HL-60 (cell line): Measurements from ENCODE around the gene RHBDF2.

Experiments
- DNase-seq, 2 experiments: peaks; one replicate each; pipeline ENCODE4 v3.0.0-alpha.2; 2010 to 2020; ENCODE audit warnings: low read depth in 1 of 2, low spot score in 1 of 2
- H3K27ac ChIP-seq: fragments of 250-450 bp; sonication (Bioruptor Pico); replicated peaks from 2 replicates; pipeline ENCODE4 v1.5.1; 2020; ENCODE audit warnings: mild to moderate bottlenecking, moderate library complexity
- H3K27me3 ChIP-seq: fragments of 250-450 bp; sonication (Bioruptor Pico); 2 replicates; pipeline ENCODE4 v1.5.1; 2021; ENCODE audit warnings: mild to moderate bottlenecking, moderate library complexity; ENCODE audit not compliant: insufficient read depth, poor library complexity, severe bottlenecking
- H3K4me3 ChIP-seq: replicated peaks from 2 replicates; pipeline ENCODE4 v1.5.1; 2011; ENCODE audit warnings: mild to moderate bottlenecking, control low read depth, low read length; ENCODE audit not compliant: insufficient read depth
- CTCF ChIP-seq: IDR thresholded peaks from one replicate; pipeline ENCODE4 v1.5.1; 2011; ENCODE audit warnings: low read length, control low read depth, inconsistent platforms; ENCODE audit not compliant: insufficient read depth
- GABPA ChIP-seq: IDR thresholded peaks from 2 replicates; pipeline ENCODE4 v1.6.1; 2012; ENCODE audit warnings: low read depth
- POLR2AphosphoS5 ChIP-seq: IDR thresholded peaks from 2 replicates; pipeline ENCODE4 v1.6.1; 2012; ENCODE audit warnings: low read depth
- REST ChIP-seq: IDR thresholded peaks from 2 replicates; pipeline ENCODE4 v1.6.1; 2012; ENCODE audit warnings: low read depth; ENCODE audit not compliant: insufficient replicate concordance
- SPI1 ChIP-seq: IDR thresholded peaks from 2 replicates; pipeline ENCODE4 v1.6.1; 2012; ENCODE audit warnings: low read depth, mild to moderate bottlenecking, borderline replicate concordance

RHBDF2 gene

GRCh38 chr17:76462556-76463290, 38.5 kb downstream of the RHBDF2 start:
- H3K27ac ChIP-seq, result no peak overlapping the region
- DNase-seq, result no peak
- no peaks in the 10 kb centered on the region for H3K27me3 ChIP-seq
- no peak overlapping the region for H3K4me3 ChIP-seq
- TF ChIP-seq SPI1 (no peak), CTCF (no peak), POLR2AphosphoS5 (no peak), REST (no peak), GABPA (no peak)

GRCh38 chr17:76461765-76462555, 39.3 kb downstream of the RHBDF2 start:
- Histone ChIP-seq H3K27me3 (no peaks in the 10 kb centered on the region), H3K4me3 (no peak overlapping the region), H3K27ac (no peak overlapping the region)
- no peak for DNase-seq
- TF ChIP-seq GABPA (no peak), SPI1 (no peak), REST (no peak), POLR2AphosphoS5 (no peak), CTCF (no peak)

GRCh38 chr17:76459674-76460073, 41.5 kb downstream of the RHBDF2 start:
- DNase-seq, result no peak
- Histone ChIP-seq H3K27ac (no peak overlapping the region), H3K4me3 (no peak overlapping the region), H3K27me3 (no peaks in the 10 kb centered on the region)
- no peak for TF ChIP-seq SPI1
- TF ChIP-seq POLR2AphosphoS5, result no peak
- TF ChIP-seq GABPA, result no peak
- no peak for TF ChIP-seq CTCF
